ENCODE measurements around the gene ANAPC7. TPM values are rescaled to one million over a fixed set of nuclear protein-coding genes. Genes with fewer than 3 reads are reported as not detected.
A peak's percentile ranks its signal among the peaks of the same experiment; 100 is the strongest.
"Not testable (repeated sequence)": the region's sequence is repeated elsewhere in the genome, so short reads cannot be mapped to it uniquely, and the experiment has no call there.

The ANAPC7 gene
- total and polyA plus RNA-seq, 2 donors, result 39.4 to 56.6 TPM

DNA sequence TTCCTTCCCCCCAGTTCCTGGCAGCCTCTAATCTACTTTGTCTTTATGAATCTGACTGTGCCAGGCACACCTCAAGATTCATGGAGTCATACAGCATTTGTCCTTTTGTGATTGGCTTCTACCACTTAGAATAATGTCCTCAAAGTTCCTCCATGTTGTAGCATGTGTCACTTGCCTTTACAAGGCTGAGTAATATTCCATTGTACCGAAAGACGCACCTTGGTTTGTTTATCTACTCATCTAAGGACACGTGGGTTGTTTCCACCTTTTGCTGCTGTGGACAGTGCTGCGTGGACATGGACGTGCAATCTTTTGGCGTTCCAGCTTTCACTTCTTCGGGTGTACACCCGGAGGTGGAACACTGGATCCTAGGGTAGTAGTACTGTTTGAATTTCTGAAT lies 33.5 kb downstream of the ANAPC7 start:
- no peak overlapping the region for H3K27ac ChIP-seq (ENCODE audit: low read depth)
- no peak for DNase-seq (ENCODE audit: extremely low spot score)
- no peak overlapping the region for H3K4me3 ChIP-seq (ENCODE audit: low read depth, low read length)
- 92% methylated on average over 8 of the region's 8 CpGs for WGBS
- peaks cover 2% of the 10 kb centered on the region for H3K4me1 ChIP-seq (ENCODE audit: insufficient read depth)
- peaks cover 1% of the 10 kb centered on the region for H3K36me3 ChIP-seq (ENCODE audit: insufficient read depth)

DNA sequence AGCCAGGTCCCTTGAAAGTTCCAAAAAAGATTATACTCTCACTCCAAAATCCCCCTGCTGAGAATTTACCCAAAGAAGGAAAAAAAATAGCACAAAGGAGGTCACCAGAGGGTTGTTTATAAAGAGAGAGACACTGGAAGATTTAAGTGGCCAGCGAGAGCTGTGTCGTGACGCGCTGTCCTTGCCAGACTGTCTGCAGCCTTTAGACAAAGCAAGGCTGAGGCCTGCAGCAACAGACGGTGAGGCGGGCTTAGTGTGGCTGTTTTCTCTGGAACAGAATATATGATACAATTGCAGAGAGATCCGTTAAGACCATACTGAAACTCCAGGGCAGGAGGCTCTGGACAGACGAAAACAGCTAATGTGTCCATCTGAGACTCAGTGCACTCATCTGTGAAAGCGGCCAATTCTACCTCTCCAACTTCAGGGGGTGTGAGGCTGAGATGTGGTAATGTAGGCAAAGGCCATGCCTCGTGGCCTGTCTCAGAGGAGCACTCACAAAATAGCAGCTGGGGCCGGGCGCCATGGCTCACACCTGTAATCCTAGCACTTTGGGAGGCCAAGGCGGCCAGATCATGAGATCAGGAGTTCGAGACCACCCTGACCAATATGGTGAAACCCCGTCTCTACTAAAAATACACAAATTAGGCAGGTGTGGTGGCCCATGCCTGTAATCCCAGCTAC lies 36.2 kb downstream of the ANAPC7 start:
- no peak for DNase-seq (ENCODE audit: extremely low spot score)
- no peaks in the 10 kb centered on the region for H3K36me3 ChIP-seq (ENCODE audit: insufficient read depth)
- WGBS, result 47% methylated on average over 15 of the region's 15 CpGs

DNA sequence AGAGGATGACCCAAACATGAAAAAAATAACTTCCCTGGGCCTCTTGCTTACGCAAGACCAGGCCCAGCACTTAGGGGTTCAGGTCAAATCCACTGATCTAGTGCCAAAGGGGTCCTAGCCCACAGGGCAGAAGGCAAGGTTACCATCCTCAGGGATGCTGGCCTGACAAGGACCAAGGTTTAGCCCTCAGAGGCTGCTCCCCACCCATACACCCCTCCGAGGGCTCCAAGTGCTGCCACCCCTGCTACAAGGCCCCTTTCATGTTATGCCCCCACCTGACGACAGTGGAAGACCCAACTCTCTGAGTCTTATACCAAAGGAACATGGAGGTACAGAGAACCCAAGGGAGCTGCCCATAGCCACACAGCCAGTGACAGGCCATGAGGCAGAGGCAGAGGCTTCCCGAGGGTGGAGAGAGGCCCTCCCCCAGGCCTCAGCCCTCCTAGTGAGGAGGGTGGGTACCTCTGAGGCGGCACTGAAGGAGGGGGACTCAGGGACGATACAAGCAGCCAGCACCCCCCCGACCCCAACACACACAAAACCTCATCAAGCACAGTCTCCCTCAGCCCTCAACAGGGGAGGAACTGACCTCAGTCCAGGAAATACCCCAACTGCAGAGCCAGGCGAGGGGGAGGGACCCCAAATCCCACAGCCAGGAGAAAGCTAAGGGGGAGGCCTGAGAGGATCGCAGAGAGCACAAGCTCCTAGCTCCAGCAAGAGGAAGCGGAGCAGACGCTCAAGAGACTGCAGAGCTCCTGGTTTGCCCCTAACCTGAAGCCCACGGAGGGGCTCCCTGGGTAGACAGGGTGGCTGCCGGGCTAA lies 37.0 kb downstream of the ANAPC7 start:
- peaks cover 2% of the 10 kb centered on the region for H3K4me1 ChIP-seq (ENCODE audit: insufficient read depth)
- no peak for DNase-seq (ENCODE audit: extremely low spot score)
- WGBS, result 49% methylated on average over 13 of the region's 13 CpGs
- no peaks in the 10 kb centered on the region for H3K36me3 ChIP-seq (ENCODE audit: insufficient read depth)
- H3K27ac ChIP-seq (ENCODE audit: low read depth), result peak overlapping the region; percentile 85
- no peak overlapping the region for H3K4me3 ChIP-seq (ENCODE audit: low read depth, low read length)

More for the DNA sequence above, 36.2 kb downstream of the ANAPC7 start:
- H3K4me1 ChIP-seq (ENCODE audit: insufficient read depth), result peaks cover 2% of the 10 kb centered on the region
- H3K4me3 ChIP-seq (ENCODE audit: low read depth, low read length), result no peak overlapping the region
- peak overlapping the region; percentile 85 for H3K27ac ChIP-seq (ENCODE audit: low read depth)

DNA sequence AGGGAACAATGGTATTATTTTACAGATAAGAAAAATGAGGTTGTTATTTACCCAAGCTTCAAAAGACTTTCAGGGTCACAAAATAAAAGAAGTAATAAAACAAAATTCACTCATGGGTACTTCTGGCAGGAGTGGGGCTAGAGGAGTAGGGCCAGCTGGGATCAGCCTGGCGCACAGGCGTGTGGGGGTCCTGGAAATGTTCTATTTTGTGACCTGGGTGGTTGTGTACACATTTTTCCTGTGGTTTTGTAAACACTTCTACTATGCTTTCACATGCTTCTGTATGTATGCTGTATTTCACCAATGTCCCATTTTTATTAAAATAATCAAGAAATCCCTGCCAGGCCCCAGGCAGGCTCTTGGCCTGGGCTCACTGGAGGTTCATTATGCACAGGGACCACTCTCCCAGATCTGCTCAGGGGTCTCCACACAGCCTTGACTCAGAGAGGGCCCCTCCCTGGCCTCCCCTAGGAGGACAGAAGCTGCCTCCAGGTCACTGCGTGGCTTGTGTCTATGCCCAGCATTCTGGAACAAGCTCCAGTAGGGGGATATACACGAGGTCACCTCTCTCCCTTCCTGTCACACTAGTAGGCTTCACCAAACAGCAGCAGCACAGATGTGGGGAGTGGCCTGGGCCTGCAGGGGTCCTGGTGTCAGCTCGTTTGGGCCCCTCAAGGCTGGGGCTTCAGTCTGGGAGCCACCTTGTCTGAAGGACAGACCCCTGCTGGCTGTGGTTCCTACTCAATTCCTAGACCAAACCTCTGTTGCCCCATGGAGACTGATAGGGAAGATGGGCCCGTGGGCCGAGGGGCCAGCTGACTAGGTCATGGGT lies 37.8 kb downstream of the ANAPC7 start:
- Histone ChIP-seq H3K36me3 (ENCODE audit: insufficient read depth) (no peaks in the 10 kb centered on the region), H3K4me1 (ENCODE audit: insufficient read depth) (no peaks in the 10 kb centered on the region), H3K27ac (ENCODE audit: low read depth) (peak overlapping the region; percentile 85), H3K4me3 (ENCODE audit: low read depth, low read length) (no peak overlapping the region)
- WGBS, result 81% methylated on average over 7 of the region's 7 CpGs
- no peak for DNase-seq (ENCODE audit: extremely low spot score)

DNA sequence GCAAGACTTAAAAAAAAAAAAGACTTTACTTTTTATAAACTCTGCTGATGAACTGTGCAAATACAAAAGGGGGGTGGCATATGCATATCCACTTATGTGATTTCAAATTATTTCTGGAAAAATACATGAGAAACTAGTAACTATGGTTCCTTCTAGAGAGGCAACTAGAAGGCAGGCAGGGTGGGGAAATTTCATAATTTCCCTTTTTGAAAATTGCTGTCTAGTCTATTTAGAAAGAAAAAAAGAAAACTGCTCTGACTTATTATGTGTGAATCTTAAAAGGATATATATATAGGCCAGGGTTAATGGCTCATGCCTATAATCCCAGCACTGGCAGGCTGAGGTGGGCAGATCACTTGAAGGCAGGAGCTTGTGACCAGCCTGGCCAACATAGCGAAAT lies 42.3 kb downstream of the ANAPC7 start:
- no peak overlapping the region for H3K4me3 ChIP-seq (ENCODE audit: low read depth, low read length)
- peak overlapping the region; percentile 18 for H3K27ac ChIP-seq (ENCODE audit: low read depth)
- 100% methylated on average over 1 of the region's 1 CpG for WGBS
- no peaks in the 10 kb centered on the region for H3K36me3 ChIP-seq (ENCODE audit: insufficient read depth)
- no peaks in the 10 kb centered on the region for H3K4me1 ChIP-seq (ENCODE audit: insufficient read depth)
- no peak for DNase-seq (ENCODE audit: extremely low spot score)

DNA sequence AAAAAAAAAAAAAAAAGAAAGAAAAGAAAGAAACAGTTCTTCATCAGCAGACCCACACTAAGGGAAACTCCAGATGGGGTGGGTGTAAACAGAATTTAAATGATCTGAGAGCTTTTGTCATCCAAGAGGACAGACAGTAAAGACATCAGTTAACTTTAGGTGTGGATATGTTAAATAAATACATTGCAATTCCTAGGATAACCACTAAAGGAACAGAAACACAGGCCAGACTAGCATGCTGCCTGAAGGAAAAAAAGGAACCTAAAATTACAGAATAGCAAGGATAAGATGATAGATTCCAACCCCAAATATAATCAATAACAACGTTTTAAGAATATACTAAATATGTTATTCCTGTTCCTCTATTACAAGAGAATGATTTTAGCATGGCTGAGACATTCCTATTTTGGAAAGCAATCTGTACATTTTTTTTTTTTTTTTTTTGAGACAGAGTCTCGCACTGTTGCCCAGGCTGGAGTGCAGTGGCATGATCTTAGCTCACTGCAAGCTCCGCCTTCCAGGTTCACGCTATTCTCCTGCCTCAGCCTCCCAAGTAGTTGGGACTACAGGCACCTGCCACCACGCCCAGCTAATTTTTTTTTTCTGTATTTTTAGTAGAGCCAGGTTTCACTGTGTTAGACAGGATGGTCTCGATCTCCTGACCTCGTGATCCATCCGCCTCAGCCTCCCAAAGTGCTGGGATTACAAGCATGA lies 45.0 kb downstream of the ANAPC7 start:
- not testable (repeated sequence) for H3K4me3 ChIP-seq (ENCODE audit: low read depth, low read length); DNase-seq (ENCODE audit: extremely low spot score); H3K27ac ChIP-seq (ENCODE audit: low read depth); H3K4me1 ChIP-seq (ENCODE audit: insufficient read depth); H3K36me3 ChIP-seq (ENCODE audit: insufficient read depth)
- 87% methylated on average over 8 of the region's 8 CpGs for WGBS

DNA sequence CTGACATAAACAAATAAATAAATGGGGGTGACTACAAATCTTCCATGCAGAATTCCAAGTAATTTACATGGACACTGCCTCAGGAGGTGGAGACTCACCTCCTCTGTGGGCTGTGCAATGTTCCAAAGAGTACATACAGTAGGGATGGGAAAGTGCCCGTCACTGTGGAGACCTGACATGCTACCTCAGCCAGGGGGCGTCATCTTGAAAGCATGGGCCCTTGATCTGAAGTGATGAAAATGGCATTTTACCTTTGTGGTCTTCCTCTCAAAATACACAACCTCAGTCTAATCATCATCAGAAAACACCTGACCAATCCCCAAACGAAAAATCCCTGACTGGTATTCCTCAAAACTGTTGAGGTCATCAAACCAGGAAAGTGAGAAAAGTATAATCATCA lies 48.4 kb downstream of the ANAPC7 start:
- Histone ChIP-seq H3K36me3 (ENCODE audit: insufficient read depth) (no peaks in the 10 kb centered on the region), H3K27ac (ENCODE audit: low read depth) (no peak overlapping the region), H3K4me1 (ENCODE audit: insufficient read depth) (no peaks in the 10 kb centered on the region), H3K4me3 (ENCODE audit: low read depth, low read length) (no peak overlapping the region)
- WGBS, result 40% methylated on average over 3 of the region's 3 CpGs
- no peak for DNase-seq (ENCODE audit: extremely low spot score)

DNA sequence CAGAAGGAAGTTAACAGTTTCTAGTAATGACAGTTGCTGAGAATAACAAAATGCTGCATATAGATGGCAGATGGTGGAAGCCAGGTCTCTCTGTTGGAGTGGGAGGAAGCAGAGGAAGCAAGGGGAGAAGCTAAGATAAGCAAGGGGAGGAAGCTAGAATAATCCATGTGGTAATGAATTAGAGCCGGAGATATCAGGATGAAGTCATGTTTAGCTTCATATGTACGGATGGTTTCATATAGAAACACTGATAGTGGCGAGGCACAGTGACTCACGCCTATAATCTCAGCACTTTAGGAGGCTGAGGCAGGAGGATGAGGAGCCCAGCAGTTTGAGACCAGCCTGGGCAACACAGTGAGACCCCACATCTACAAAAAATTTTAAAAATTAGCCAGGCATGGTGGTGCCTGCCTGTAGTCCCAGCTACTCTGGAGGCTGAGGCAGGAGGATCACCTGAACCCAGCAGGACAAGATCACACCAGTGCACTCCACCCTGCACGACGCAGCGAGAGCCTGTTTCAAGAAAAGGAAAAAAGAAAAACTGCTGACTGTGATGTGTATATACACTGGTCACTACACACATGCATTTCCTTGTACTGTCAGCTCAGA lies 49.2 kb downstream of the ANAPC7 start:
- Histone ChIP-seq H3K27ac (ENCODE audit: low read depth) (no peak overlapping the region), H3K36me3 (ENCODE audit: insufficient read depth) (no peaks in the 10 kb centered on the region), H3K4me3 (ENCODE audit: low read depth, low read length) (no peak overlapping the region), H3K4me1 (ENCODE audit: insufficient read depth) (no peaks in the 10 kb centered on the region)
- no peak for DNase-seq (ENCODE audit: extremely low spot score)
- WGBS, result 37% methylated on average over 7 of the region's 7 CpGs

DNA sequence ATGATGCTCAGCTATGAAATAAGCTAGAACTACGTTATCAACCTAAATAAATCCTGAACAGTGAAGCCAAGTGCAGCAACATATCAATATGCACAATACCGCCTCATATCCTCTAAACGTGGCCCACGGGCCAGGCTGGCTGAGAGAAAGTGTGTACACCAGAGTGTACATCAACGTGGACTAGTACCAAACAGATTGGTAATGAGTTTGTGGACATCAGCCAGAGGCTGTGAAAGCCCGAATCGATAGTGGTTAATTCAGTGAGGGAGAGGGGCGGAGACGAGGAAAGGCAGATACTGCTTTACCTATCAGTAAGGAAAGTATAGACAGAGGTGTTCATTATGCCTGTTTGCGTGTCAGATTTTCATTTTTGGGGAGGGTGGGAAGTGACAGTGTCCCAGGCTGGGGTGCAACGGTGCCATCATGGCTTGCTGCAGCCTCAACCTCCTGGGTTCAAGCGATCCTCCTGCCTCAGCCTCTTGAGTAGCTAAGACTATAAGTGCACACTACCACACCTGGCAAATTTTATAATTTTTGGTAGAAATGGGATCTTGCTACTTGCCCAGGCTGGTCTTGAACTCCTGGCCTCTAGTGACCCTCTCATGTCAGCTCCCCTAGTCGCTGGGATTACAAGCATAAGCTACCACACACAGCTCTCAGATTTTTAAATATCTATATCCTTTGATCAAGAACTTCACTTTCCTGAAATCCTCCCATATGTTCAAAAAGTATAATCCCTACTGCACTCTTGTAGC lies 50.1 kb downstream of the ANAPC7 start:
- H3K4me3 ChIP-seq (ENCODE audit: low read depth, low read length), result no peak overlapping the region
- no peak overlapping the region for H3K27ac ChIP-seq (ENCODE audit: low read depth)
- DNase-seq (ENCODE audit: extremely low spot score), result no peak
- WGBS, result 82% methylated on average over 13 of the region's 13 CpGs
- H3K36me3 ChIP-seq (ENCODE audit: insufficient read depth), result no peaks in the 10 kb centered on the region
- no peaks in the 10 kb centered on the region for H3K4me1 ChIP-seq (ENCODE audit: insufficient read depth)

DNA sequence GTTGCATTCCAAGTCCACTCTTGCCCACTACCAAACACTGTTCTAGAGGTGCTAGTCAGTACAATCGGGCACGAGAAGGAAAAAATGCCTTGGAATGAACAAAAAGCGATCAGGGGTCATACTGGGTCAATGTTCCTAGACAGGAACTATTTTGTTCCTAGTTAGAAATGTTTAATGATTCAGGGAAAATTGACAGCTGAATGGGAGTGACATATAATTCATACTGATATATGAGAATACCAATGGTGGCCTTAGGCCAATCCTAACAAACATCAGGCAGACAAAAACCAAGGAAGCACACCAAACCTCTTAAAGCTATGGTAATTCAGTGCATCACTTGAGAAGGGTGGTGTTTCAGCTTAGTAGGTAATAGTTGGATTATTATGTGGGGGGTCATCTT lies 51.1 kb downstream of the ANAPC7 start:
- DNase-seq (ENCODE audit: extremely low spot score), result no peak
- Histone ChIP-seq H3K4me3 (ENCODE audit: low read depth, low read length) (no peak overlapping the region), H3K36me3 (ENCODE audit: insufficient read depth) (no peaks in the 10 kb centered on the region), H3K4me1 (ENCODE audit: insufficient read depth) (no peaks in the 10 kb centered on the region), H3K27ac (ENCODE audit: low read depth) (no peak overlapping the region)
- WGBS, result 88% methylated on average over 3 of the region's 3 CpGs

DNA sequence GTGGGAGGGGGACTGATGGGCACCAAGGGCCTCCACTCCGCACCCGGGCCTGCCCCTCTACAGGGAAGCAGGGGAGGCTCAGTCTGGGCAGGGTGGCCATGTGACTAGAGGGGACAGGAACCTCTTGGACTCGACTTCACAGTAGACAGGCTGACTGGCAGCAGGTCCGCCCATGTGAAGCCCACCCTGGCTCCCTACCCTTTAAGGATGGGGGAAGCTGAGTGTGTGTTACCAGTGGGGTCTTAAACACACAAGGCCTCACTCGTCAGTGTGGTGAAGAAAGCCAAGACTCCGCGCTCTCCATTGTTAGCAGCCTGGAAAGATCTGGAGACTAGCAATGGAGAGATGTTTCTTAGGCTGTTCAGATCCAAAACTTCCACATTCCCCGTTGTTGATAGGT lies 52.4 kb downstream of the ANAPC7 start:
- Histone ChIP-seq H3K36me3 (ENCODE audit: insufficient read depth) (peaks cover under 1% of the 10 kb centered on the region), H3K4me1 (ENCODE audit: insufficient read depth) (no peaks in the 10 kb centered on the region), H3K27ac (ENCODE audit: low read depth) (no peak overlapping the region), H3K4me3 (ENCODE audit: low read depth, low read length) (no peak overlapping the region)
- WGBS, result 91% methylated on average over 8 of the region's 8 CpGs
- DNase-seq (ENCODE audit: extremely low spot score), result no peak

DNA sequence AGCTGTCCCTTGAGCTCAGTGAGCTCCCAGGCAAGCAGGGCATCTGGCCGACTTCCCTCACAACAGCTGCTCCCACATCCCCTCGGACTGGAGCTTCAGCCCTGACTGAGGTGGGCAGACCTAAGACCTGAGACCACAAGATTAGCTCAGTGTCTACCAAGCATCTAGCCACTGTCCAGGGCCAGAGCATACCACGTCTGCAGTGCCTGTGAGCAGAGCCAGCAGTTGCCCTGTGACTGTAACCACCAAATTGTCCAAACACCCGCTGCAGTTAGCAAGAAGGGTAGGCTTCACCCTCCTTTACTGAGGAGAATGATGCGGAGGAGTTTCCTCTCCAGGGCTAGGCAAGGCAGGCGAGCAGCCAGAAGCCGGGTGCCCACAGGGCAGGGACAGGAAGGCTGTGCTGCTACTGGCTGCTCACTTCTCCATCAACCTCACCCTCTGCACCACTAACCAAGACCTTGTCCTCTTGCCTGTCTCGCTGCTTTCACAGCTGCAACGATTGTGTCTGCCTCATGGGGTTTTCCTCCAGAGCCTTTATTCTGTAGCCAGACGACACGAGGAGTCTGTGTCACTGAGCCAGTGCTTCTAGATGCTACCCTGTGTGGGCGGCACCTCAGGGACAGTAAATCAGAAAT lies 53.9 kb downstream of the ANAPC7 start:
- H3K4me1 ChIP-seq (ENCODE audit: insufficient read depth), result no peaks in the 10 kb centered on the region

More for the DNA sequence above, 53.9 kb downstream of the ANAPC7 start:
- Histone ChIP-seq H3K27ac (ENCODE audit: low read depth) (no peak overlapping the region), H3K4me3 (ENCODE audit: low read depth, low read length) (no peak overlapping the region), H3K36me3 (ENCODE audit: insufficient read depth) (peaks cover 4% of the 10 kb centered on the region)
- 65% methylated on average over 12 of the region's 12 CpGs for WGBS
- no peak for DNase-seq (ENCODE audit: extremely low spot score)
